22Rv1 (cell line): ENCODE measurements around the gene OPHN1.

Source experiments
- ZFX ChIP-seq: fragments of 450-650 bp; IDR thresholded peaks from 2 replicates; pipeline ENCODE4 v1.6.1; 2017; ENCODE audit warnings: antibody characterized with exemption, borderline replicate concordance
- TF ChIP-seq, protein P1 (sequence below): fragments of 450-650 bp; IDR thresholded peaks from 2 replicates; pipeline ENCODE4 v1.5.1; 2017; ENCODE audit warnings: mild to moderate bottlenecking

DNA sequence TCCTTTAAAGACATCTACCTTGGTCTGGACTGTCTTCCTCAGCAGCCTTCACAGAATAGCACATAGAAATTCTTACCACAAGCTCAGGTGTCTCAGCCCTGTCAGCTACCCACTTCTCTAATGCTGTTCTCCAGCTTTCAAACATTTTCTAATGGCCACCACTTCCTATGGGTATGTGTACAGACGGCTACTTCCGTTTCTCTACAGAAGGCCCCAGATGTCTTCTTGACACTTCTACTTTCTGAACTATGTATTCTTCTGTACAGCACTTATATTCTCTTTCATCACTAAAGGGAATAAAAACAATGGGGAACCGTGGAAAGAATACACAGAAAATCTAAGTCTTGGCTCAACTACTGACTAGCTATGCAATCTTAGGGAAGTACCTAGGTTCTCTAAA lies 13.3 kb downstream of the OPHN1 start:
- TF ChIP-seq, protein P1, sequence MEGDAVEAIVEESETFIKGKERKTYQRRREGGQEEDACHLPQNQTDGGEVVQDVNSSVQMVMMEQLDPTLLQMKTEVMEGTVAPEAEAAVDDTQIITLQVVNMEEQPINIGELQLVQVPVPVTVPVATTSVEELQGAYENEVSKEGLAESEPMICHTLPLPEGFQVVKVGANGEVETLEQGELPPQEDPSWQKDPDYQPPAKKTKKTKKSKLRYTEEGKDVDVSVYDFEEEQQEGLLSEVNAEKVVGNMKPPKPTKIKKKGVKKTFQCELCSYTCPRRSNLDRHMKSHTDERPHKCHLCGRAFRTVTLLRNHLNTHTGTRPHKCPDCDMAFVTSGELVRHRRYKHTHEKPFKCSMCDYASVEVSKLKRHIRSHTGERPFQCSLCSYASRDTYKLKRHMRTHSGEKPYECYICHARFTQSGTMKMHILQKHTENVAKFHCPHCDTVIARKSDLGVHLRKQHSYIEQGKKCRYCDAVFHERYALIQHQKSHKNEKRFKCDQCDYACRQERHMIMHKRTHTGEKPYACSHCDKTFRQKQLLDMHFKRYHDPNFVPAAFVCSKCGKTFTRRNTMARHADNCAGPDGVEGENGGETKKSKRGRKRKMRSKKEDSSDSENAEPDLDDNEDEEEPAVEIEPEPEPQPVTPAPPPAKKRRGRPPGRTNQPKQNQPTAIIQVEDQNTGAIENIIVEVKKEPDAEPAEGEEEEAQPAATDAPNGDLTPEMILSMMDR = no peak
- TF ChIP-seq ZFX = no peak
